GM18526 (cell line): ENCODE data around the gene EPHB2.

Experiments
- POLR2A ChIP-seq: IDR thresholded peaks from 3 replicates; pipeline ENCODE4 v1.6.1; 2011; ENCODE audit not compliant: insufficient read length; ENCODE audit errors: extremely low read depth

The EPHB2 gene

DNA sequence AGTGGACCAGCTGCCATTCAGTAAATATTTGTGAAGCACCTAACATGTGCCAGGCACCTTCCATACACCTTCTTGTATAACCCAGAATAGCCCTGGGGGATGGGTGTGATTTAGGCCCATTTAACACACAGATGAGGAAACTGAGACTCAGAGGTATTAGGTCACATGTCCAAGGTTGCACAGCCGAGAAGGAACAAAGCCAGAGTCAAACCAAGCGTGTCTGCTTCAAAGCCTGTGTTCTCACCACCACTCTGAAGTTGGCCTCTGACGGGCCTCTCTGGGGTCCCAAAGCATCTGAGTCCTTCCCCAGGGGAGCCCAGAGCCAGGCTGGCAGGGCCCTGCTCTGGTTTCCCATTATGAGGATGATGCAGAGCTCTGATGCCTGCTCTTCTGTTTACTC, 196.9 kb downstream of the EPHB2 start:
- TF ChIP-seq POLR2A = no peak

- no peak for TF ChIP-seq POLR2A
Measured at GRCh38 chr1:22908880-22909426, 198.3 kb downstream of the EPHB2 start.

DNA sequence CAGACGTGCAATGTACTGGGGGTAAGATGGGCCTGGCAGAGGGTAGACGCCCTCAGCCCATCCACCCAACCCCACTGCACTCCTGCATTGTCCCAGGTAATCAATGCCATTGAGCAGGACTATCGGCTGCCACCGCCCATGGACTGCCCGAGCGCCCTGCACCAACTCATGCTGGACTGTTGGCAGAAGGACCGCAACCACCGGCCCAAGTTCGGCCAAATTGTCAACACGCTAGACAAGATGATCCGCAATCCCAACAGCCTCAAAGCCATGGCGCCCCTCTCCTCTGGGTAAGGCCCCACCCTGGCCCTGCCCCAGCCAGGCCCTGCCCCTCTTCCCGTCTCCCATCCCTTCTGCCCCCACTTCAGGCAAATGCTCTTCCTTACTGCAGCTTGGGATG, 199.6 kb downstream of the EPHB2 start:
- TF ChIP-seq POLR2A = no peak

DNA sequence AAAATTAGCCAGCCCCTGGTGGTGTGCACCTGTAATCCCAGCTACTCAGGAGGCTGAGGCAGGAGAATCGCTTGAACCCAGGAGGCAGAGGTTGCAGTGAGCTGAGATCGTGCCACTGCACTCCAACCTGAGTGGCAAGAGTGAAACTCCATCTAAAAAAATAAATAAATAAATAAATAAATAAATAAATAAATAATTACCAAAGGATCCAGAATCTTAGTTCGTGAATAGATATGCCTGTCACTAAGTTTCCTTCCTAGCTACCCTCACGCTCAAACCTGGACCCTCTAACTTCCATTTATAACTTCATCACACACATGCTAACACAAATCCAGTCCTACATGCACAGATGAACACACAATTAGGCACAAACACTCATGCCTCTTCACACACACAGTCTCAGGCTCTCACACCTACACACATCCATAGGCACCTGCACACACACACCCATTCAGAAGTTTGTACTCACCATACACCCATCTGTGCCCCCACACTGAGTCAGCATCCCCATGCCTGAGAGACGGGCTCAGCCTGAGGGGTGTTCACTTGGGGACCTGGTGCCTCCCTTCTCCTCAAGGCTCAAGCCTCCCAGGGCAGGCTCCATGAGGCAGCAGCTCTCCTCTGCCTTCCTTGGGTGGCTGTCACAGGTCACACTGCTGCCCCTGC, 200.5 kb downstream of the EPHB2 start:
- TF ChIP-seq POLR2A = no peak

GRCh38 chr1:22912311-22912710, 201.7 kb downstream of the EPHB2 start:
- no peak for TF ChIP-seq POLR2A

- no peak for TF ChIP-seq POLR2A
Measured at GRCh38 chr1:22913421-22914141, 202.9 kb downstream of the EPHB2 start.

DNA sequence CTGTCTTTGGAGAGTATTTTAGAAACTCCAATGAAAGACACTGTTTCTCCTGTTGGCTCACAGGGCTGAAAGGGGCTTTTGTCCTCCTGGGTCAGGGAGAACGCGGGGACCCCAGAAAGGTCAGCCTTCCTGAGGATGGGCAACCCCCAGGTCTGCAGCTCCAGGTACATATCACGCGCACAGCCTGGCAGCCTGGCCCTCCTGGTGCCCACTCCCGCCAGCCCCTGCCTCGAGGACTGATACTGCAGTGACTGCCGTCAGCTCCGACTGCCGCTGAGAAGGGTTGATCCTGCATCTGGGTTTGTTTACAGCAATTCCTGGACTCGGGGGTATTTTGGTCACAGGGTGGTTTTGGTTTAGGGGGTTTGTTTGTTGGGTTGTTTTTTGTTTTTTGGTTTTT, 203.5 kb downstream of the EPHB2 start:
- TF ChIP-seq POLR2A = no peak

- TF ChIP-seq POLR2A = no peak
Measured at GRCh38 chr1:22914633-22915217, 204.1 kb downstream of the EPHB2 start.

DNA sequence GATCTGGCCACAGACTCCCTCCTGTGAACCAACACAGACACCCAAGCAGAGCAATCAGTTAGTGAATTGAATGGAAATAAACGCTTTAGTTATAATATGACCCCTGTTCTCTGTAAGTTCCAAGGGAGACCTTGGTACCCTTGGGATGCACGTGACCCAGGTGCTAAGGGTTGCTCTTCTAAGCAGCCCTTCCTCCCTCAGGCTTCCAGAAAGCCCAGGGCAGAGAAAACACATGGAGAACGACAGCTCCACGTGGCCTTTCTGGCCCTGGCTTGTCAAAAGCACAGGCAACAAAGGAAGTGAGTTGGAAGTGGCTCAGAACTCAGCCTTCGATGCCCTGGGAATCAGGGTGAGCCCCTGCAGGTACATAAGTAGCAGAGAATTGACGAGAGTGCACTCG, 204.6 kb downstream of the EPHB2 start:
- no peak for TF ChIP-seq POLR2A

- no peak for TF ChIP-seq POLR2A
Measured at GRCh38 chr1:22915816-22916470, 205.3 kb downstream of the EPHB2 start.

DNA sequence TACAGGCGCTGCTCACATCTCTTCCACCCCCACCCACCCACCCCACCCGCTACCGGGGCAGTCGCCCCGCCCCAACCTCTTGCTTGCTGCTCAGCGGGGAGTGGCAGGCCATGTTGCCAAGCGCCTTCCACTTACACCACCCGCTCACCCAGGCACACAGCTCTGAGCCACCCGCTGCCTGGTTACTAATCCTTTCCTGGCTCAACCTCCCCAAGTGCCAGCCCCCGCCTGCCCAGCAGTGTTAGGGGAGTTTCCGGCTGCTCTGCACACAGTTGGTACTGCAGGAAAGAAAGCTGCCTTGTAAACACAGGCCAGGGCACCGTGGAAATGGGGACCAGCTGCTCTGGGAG, 205.8 kb downstream of the EPHB2 start:
- no peak for TF ChIP-seq POLR2A

GRCh38 chr1:22917989-22918388, 207.3 kb downstream of the EPHB2 start:
- TF ChIP-seq POLR2A = no peak

DNA sequence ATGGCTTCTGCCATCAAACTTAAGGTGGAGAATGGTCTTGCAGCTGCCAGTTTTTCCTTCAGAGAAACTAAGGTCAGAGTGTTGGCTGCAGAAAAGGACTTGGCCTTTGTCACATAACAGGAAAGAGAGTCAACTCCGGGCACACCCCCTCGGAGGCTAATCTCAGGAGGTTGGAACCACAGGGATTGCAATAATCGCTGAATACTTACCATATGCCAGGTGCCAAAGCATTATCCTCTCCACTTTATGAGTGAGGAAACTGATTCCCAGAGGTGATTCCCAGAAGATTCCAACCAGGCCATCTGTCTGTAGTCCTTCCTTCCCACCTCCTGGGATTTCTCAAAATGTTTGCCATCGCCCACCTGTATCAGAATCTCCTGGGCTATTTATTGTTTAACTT, 208.0 kb downstream of the EPHB2 start:
- TF ChIP-seq POLR2A = no peak

DNA sequence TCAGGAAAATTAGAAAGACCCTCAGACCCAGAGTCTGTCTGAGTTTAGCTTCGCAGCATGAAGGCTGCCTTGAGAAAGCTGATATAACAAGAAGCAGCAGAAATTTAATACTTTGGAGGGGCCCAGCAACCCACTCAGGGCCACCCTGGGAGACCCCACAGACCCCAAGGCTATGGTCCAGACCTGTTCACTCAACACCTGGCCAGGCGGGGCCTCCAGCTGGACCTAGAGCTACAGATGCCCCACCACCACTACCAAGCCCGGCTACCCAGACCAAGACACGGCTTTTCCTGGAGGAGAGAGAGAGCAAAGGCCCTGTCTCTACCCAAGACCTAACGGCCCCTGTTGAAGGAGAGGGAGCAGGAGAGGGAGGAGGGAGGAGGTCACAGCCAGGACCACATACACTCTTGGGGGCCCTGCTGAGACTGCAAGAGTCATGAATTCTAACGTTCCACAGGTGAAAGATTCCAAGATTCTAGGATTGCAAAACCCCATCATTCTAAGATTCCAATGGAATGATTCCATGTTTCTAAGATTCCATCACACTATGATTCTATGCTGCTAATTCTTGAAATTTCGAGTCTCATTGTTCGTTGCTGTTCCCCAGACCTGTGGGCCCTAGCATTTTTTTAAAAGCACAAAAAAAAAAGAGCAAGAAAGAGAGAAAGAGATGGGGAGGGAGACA, 208.8 kb downstream of the EPHB2 start:
- TF ChIP-seq POLR2A = no peak

GRCh38 chr1:22920026-22920733, 209.5 kb downstream of the EPHB2 start:
- TF ChIP-seq POLR2A = no peak
